Activated naive CD8-positive, alpha-beta T cell treated with anti-CD3 and anti-CD28 coated beads, Interleukin-2, amount 50 U/mL, for 24 hours (primary cell): ENCODE data around the gene FAM78A.
"Not testable (repeated sequence)": the region's sequence is repeated elsewhere in the genome, so short reads cannot be mapped to it uniquely, and the experiment has no call there.

ENCODE experiments used
- ATAC-seq: fragments of 150-1000 bp; cut with Tn5 transposase; one replicate; pipeline ENCODE4 v1.10.0; 2021
- DNase-seq: peaks from one replicate; pipeline ENCODE4 v3.0.0; 2021
- H3K27ac Mint-ChIP-seq: one replicate; pipeline ENCODE4 v1.8.0; 2021; ENCODE audit warnings: mild to moderate bottlenecking, mixed read lengths
- H3K27me3 Mint-ChIP-seq: one replicate; pipeline ENCODE4 v1.8.0; 2021; ENCODE audit warnings: mixed read lengths
- H3K36me3 Mint-ChIP-seq: one replicate; pipeline ENCODE4 v1.8.0; 2021; ENCODE audit warnings: low read depth, mixed read lengths
- H3K4me1 Mint-ChIP-seq: one replicate; pipeline ENCODE4 v1.8.0; 2021; ENCODE audit warnings: mixed read lengths
- H3K4me3 Mint-ChIP-seq: one replicate; pipeline ENCODE4 v1.8.0; 2021; ENCODE audit warnings: mild to moderate bottlenecking, moderate library complexity, mixed read lengths
- H3K9me3 Mint-ChIP-seq: one replicate; pipeline ENCODE4 v1.8.0; 2021; ENCODE audit warnings: mixed read lengths

FAM78A gene

DNA sequence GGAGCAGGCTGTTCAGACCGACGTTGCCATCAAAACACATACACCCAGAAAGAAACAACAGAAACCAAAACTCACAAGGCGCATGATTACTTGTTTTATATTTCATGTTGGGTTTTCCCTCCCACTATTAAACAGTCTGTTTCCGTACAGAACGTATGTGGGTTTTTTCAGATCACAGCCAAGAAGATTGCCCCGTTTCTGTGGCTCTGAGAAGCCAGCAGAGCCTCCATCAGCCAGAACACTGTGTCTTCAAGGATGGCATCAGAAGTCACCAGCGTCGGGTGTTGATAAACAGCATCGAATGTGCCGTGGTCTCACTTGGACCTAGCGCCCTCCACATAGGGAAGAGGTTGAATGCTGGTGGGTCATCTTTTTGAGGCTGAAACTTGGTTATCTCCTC is 42.8 kb downstream of the FAM78A start:
- Mint-ChIP-seq H3K9me3 (no peaks in the 10 kb centered on the region), H3K27me3 (no peaks in the 10 kb centered on the region), H3K36me3 (peaks cover 32% of the 10 kb centered on the region), H3K4me3 (no peak overlapping the region), H3K4me1 (peaks cover 32% of the 10 kb centered on the region), H3K27ac (peak overlapping the region; percentile 71)
- ATAC-seq (no peak), DNase-seq (no peak)

DNA sequence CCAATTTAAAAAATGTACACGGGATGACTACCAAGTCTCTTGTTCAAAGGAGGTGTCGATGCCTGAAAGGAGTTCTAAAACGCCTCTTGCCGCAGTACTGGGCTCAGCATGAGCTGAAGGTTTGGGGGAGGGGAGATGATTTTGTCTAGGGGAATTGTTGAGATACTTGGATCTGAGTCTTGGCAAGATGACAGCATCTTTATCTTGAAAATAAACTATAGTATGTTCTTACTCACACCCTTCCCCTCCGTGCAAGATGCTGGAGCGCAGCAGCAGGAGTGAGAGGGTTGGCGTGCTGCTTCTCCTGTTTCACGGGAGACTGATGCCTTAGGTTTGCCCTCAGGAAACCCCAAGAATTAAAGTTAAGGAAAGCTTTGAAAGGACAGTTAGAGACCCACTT is 47.3 kb downstream of the FAM78A start:
- DNase-seq (no peak), ATAC-seq (no peak)
- no peaks in the 10 kb centered on the region for H3K27me3 Mint-ChIP-seq
- peaks cover 15% of the 10 kb centered on the region for H3K4me1 Mint-ChIP-seq
- H3K4me3 Mint-ChIP-seq, result no peak overlapping the region
- H3K9me3 Mint-ChIP-seq, result no peaks in the 10 kb centered on the region
- H3K27ac Mint-ChIP-seq, result no peak overlapping the region
- H3K36me3 Mint-ChIP-seq, result peaks cover 44% of the 10 kb centered on the region

DNA sequence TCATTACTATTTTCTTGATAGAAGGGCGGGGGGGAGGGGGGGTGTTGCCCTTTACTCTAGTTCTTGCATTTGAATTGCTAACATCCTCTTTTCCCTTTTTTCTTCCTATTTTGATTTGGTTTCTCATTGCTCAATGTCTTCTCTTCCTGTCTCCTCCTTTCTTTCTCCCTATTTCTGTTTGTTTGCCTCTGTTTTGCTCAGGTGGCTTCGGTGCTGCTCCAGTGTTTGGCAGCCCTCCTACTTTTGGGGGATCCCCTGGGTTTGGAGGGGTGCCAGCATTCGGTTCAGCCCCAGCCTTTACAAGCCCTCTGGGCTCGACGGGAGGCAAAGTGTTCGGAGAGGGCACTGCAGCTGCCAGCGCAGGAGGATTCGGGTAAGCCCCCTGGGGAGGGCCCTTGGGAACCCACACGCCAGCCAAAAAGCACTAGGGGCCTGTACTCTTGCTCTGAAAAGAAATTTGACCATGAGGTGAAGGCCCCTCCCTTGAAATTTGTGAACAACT is 48.3 kb downstream of the FAM78A start:
- DNase-seq (no peak), ATAC-seq (no peak)
- peaks cover 6% of the 10 kb centered on the region for H3K4me1 Mint-ChIP-seq
- peaks cover 44% of the 10 kb centered on the region for H3K36me3 Mint-ChIP-seq
- no peak overlapping the region for H3K27ac Mint-ChIP-seq
- no peaks in the 10 kb centered on the region for H3K27me3 Mint-ChIP-seq
- H3K4me3 Mint-ChIP-seq, result no peak overlapping the region
- no peaks in the 10 kb centered on the region for H3K9me3 Mint-ChIP-seq

DNA sequence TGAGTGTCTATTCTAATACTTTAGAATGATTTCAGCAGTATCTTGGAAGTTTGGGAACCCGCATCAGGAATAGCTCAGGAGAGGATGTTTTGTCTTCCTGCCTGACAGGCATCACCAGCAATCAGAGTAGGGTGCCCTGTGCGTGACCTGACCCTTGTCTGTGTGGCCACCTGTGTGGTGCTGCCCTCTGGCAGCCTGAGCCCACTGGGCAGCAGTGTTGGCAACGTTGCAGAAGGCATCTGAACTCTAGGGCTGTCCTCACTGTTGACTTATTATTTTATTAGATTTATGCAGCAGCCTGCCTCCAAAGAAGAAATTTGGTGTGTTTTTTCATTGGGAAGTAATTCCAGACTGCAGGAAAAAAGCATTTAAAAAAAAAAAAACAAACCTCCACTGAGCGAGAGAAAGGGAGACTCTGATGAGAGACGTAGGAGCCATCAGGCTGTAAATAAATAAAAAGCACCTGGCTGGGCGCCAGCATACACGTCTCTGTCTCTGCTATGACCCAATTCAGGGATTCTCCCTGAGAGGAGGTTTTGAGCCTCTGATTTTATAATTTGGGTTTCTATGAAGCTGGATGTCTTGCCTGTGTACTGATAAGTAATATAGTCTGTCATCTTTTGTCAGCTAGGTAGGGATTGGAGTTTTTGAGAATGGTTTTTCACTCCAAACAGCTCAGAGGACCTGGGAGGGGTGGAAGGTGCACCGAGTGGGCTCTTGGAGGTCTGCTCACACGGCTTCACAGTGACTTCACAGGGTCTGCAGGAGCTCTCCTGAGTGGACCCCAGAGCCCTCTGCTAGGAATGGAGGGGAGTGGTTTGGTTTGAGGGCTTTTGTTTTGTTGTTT is 49.0 kb downstream of the FAM78A start:
- Mint-ChIP-seq H3K27ac (no peak overlapping the region), H3K4me1 (peaks cover 6% of the 10 kb centered on the region), H3K27me3 (no peaks in the 10 kb centered on the region), H3K9me3 (no peaks in the 10 kb centered on the region), H3K4me3 (no peak overlapping the region), H3K36me3 (peaks cover 46% of the 10 kb centered on the region)
- DNase-seq (no peak), ATAC-seq (no peak)

DNA sequence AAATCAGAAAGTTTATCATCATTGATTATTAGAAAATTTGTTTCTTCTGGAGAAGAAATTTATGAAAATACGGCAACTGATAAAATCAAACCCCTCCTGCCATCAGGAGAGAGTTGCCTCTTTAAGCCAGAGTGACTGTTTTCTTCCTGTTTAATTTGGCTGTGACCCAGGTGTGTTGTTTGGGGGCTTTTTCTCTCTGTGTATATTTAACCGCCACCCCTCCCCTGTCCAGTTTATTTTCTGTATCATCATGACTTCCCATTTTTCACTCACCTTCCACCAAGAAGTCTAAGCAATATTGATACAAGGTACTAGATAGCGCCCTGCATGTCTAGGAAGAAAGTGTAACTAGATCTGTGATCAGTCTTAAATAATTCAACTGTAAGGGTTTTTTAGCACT is 50.1 kb downstream of the FAM78A start:
- no peak overlapping the region for H3K27ac Mint-ChIP-seq
- H3K9me3 Mint-ChIP-seq, result no peaks in the 10 kb centered on the region
- H3K4me3 Mint-ChIP-seq, result no peak overlapping the region
- H3K4me1 Mint-ChIP-seq, result peaks cover 6% of the 10 kb centered on the region
- peaks cover 40% of the 10 kb centered on the region for H3K36me3 Mint-ChIP-seq
- ATAC-seq (no peak), DNase-seq (no peak)
- H3K27me3 Mint-ChIP-seq, result no peaks in the 10 kb centered on the region

DNA sequence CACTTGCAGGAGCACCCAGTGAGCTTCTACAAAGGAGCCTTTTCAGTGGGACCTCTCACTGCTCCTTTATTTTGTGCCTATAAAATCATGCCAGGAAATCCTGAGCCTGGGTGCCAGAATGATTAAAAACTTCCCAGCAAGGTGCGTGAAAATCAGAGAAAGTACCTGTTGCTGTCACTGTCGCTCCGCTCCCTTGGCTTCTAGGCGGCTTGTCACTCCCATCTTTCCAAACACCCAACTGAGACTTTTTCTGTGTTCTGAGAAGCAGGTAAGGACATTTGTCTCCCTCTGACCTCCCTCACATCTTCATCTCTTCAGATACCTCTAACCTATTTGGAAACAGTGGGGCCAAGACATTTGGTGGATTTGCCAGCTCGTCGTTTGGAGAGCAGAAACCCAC is 53.9 kb downstream of the FAM78A start:
- Mint-ChIP-seq H3K36me3 (peaks cover 45% of the 10 kb centered on the region), H3K27me3 (no peaks in the 10 kb centered on the region), H3K9me3 (no peaks in the 10 kb centered on the region), H3K27ac (no peak overlapping the region), H3K4me3 (no peak overlapping the region), H3K4me1 (peaks cover 2% of the 10 kb centered on the region)
- DNase-seq (no peak), ATAC-seq (no peak)

DNA sequence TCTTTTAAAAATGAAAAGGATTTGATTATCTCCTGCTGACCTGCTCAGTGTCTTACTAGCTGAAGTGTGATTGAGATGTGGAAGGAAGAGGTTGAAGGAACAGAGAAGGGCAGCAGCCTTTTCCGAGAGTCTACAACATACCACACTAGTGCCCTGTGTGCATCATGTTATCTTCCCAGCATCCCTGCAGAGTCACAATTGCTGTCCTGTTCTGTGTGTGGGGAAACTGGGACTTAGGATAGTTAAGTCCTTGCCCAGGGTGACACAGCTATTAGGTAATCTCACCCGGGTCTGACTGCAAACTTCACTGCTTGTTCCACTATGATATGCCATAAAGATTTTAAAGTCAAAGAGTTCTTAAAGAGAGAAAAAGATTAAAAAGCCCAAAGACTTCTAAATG is 55.8 kb downstream of the FAM78A start:
- Mint-ChIP-seq H3K4me3 (no peak overlapping the region), H3K9me3 (no peaks in the 10 kb centered on the region), H3K27me3 (no peaks in the 10 kb centered on the region), H3K4me1 (no peaks in the 10 kb centered on the region), H3K36me3 (peaks cover 48% of the 10 kb centered on the region), H3K27ac (no peak overlapping the region)
- DNase-seq (no peak), ATAC-seq (no peak)

DNA sequence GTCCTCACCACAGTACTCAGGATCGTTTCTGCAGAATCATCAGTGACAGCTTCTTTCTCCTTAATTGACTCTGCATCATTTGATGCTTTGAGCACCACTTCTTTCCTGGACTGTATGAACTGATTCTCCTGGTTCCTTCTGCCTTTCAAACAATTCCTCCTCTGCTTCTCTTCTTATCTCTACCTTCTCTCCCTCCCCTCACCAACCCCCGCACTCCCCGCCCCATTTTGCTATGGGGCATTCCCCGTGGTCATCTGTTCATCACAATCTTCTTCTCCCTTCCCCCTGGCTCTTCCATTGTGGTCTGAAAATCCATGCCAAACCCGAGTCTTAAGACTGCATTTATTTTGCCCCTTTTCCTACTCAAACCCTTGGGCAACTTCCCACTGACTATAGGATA is 57.9 kb downstream of the FAM78A start:
- no peaks in the 10 kb centered on the region for H3K9me3 Mint-ChIP-seq
- no peaks in the 10 kb centered on the region for H3K27me3 Mint-ChIP-seq
- peaks cover 6% of the 10 kb centered on the region for H3K4me1 Mint-ChIP-seq
- ATAC-seq (no peak), DNase-seq (no peak)
- H3K27ac Mint-ChIP-seq, result no peak overlapping the region
- no peak overlapping the region for H3K4me3 Mint-ChIP-seq
- H3K36me3 Mint-ChIP-seq, result peaks cover 38% of the 10 kb centered on the region

DNA sequence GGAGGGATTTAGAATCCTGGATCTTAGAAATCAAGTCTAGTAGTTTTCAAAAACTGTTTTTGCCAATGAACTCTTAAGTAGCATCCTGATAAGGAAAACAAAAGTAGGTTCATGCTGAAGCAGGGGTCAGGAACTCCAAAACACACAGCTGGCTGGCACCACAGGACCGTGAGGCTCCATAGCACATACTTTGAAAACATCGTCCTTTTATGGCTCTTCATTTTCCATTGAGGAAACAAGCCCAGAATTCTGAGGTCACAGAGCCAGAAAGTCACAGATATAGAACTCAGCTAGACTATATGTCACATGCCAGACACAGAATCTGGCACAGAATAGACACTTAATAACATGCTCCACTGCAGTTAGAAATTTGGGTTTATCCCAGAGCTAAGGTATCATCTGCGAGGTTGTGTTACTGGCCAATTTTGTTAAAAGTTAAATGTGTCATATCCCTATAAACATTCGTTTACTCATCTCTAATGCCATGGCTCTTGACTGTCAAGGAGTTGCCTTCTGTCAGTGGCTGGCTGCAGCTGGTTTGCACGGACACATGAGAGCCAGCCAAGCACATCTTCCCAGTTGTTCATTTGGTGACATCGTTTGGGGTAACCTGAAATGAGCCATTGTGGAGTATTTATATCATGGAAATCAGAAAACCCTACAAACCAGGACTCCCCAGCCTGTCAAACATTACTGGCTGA is 58.8 kb downstream of the FAM78A start:
- Mint-ChIP-seq H3K27me3 (no peaks in the 10 kb centered on the region), H3K9me3 (peaks cover 4% of the 10 kb centered on the region), H3K36me3 (peaks cover 39% of the 10 kb centered on the region), H3K27ac (no peak overlapping the region), H3K4me3 (no peak overlapping the region), H3K4me1 (peaks cover 7% of the 10 kb centered on the region)
- DNase-seq (no peak), ATAC-seq (no peak)

DNA sequence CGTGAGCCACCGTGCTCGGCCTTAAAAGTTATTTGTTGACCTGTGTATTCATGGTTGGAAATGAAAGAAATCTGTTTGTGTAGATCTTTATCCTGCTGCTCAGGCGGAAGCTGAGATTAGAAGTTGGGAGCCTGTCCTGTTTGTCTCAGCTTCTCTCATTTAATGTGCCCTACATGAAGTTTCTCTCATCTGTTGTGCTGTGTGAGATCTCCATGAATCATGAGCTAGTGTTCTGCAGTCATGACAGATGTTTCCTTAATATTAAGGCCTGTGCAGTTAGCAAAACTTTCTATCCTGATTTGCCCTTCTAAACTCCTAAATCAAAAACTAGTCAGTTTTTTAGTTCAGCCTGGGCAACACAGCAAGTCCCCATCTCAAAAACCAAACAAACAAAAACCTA is 59.5 kb downstream of the FAM78A start:
- H3K36me3 Mint-ChIP-seq, result peaks cover 43% of the 10 kb centered on the region
- H3K9me3 Mint-ChIP-seq, result peaks cover 4% of the 10 kb centered on the region
- H3K27ac Mint-ChIP-seq, result peak overlapping the region; percentile 5
- DNase-seq, result no peak
- peaks cover 7% of the 10 kb centered on the region for H3K4me1 Mint-ChIP-seq
- no peak for ATAC-seq
- H3K4me3 Mint-ChIP-seq, result no peak overlapping the region
- no peaks in the 10 kb centered on the region for H3K27me3 Mint-ChIP-seq

DNA sequence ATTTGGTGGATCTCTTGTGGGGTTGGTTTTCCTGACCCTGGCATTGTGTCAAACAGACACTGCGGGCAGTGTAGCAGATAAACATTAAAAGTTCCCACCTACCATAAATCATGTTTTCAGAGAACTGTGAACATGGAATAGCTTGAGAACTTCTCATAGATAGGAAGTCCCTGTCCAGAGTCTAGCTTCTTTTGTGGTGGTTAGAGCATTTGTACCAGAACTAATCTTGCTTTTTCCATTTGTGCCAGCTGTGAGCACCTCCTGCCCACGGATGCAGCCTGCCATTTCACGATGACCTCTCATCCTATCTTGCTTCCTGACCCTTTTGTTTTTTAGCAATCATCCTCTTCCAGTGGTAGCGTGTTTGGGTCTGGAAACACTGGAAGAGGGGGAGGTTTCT is 61.4 kb downstream of the FAM78A start:
- no peak for ATAC-seq
- Mint-ChIP-seq H3K36me3 (peaks cover 58% of the 10 kb centered on the region), H3K9me3 (peaks cover 18% of the 10 kb centered on the region), H3K27ac (no peak overlapping the region), H3K27me3 (no peaks in the 10 kb centered on the region), H3K4me1 (peaks cover 7% of the 10 kb centered on the region), H3K4me3 (no peak overlapping the region)
- no peak for DNase-seq

DNA sequence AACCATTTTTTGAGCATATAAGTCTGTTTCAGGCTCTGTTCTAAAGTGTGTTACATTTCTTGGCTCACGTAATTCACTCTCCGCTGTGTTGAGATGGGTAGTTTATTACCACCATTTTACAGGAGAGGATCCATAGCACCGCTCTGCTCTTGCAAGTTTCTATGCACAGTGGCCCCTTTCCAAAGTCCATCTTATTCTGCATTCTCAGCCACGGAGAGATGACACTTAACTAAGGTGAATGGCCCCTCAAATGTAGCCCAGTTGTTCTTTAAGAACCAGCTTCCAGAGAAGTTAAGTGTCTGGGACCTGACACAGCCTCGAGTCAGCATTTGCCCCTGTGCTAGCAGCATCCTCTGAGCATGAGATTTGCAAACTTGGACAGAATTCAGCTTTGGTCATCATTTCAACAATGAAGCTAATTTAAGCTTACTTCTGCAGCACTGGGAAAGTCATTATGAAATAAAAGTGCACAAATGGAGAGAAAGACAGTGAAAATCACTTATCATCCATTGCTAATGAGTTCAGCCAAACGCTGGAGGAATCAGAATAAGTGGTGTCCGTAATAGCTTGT is 61.9 kb downstream of the FAM78A start:
- peaks cover 63% of the 10 kb centered on the region for H3K36me3 Mint-ChIP-seq
- peaks cover 7% of the 10 kb centered on the region for H3K4me1 Mint-ChIP-seq
- DNase-seq, result no peak
- H3K27ac Mint-ChIP-seq, result no peak overlapping the region
- no peaks in the 10 kb centered on the region for H3K27me3 Mint-ChIP-seq
- no peak for ATAC-seq
- peaks cover 21% of the 10 kb centered on the region for H3K9me3 Mint-ChIP-seq
- H3K4me3 Mint-ChIP-seq, result no peak overlapping the region

DNA sequence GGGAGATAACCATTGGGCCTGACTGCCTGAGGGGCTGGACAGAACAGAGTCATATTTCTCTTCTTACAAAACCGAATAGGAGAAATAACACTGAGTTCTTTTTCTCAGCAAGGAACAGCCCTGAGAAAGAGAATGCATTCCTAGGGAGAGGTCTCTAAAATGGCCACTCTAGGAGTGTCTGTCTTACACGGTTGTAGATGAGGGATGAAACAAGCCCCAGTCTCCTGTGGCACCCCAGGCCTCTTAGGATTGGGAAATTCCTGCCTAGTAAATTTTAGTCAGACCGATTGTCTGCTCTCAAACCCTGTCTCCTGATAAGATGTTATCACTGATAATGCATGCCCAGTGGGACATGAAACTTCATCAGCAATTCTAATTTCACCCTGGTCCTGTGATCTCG is 64.4 kb downstream of the FAM78A start:
- peaks cover 21% of the 10 kb centered on the region for H3K9me3 Mint-ChIP-seq
- not testable (repeated sequence) for H3K4me1 Mint-ChIP-seq, H3K4me3 Mint-ChIP-seq, H3K27ac Mint-ChIP-seq, ATAC-seq, H3K27me3 Mint-ChIP-seq, DNase-seq
- peaks cover 65% of the 10 kb centered on the region for H3K36me3 Mint-ChIP-seq
